Measurements from ENCODE around the gene HIF1A.

The HIF1A gene

DNA sequence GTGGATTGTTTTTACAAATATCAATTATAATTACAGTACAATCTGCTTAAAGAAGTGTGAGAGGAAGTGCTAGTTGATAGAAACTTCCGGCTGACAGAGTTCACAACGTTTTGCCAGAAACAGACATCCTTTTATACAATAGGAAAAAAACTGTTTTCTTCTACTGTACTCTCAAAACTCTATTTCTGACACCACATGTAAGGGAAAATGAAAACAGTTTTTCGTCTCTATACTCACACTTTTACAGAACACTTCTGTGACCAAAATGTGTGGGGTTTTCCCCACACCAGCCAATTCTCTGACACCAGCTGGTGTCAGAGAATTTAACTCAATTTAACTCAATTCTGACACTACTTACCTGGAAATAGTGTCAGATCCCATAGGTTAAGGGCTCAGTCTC is 24.2 kb upstream of the HIF1A start:
- no peak for DNase-seq (ENCODE audit: low read depth)

DNA sequence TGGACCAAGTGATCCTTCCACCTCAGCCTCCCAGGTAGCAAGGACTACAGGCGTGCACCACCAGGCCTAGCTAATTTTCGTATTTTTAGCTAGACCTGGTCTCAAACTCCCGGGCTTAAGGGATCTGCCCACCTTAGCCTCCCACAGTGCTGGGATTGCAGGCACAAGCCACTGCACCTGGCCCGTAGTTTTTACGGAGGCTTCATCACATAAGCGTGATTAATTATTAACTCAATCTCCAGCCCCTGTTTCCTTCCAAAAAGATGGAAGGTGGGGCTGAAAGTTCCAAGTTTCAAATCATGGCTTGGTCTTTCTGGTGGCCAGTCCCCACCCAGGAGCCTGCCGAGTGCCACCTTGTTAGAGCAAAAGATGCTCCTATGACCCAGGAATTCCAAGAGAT is 22.5 kb upstream of the HIF1A start:
- no peak for DNase-seq (ENCODE audit: low read depth)

More for the DNA sequence above, 24.2 kb upstream of the HIF1A start:
- no peak overlapping the region for H3K4me3 ChIP-seq (ENCODE audit: low read depth, low read length)

DNA sequence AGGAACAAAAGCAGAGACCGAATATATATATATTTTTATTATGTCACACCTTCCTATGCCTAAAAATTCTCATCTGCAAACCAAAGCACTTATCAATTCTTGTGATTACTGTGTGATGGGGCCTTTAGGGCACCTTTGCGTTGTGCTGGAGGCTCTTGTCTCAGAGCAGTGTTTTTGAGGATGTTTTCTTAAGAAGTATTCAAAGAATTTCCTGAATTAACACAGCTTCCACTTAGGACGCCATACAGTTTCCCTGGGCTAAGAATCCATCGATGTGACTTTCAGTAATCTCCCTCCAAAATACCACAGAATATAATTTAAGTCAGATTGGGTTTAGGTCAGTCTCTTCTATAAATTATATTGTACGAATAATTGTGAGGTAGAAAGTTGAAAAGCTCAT is 22.0 kb upstream of the HIF1A start:
- DNase-seq (ENCODE audit: low read depth): no peak
- no peak overlapping the region for H3K4me3 ChIP-seq (ENCODE audit: low read depth, low read length)

More for the DNA sequence above, 22.5 kb upstream of the HIF1A start:
- no peak overlapping the region for H3K4me3 ChIP-seq (ENCODE audit: low read depth, low read length)

DNA sequence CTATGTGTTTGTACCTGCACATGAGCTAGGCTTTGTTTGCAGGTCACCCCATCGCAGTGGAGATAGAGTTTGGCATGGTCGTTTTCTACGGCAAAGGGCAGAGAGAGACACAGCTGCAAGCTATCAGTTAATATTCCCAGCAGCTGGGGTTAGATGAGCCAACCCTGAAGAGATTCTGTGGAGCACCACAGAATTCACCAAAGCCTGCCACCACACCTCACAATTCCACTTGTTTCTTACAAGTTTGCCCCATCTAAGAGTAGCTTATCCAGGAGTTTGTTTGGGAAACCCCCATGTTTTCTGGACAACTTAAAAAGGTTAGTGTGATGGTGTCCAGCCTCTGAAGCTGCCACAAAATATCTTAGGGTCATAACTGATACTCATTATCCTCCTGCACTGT is 20.0 kb upstream of the HIF1A start:
- no peak overlapping the region for H3K4me3 ChIP-seq (ENCODE audit: low read depth, low read length)
- DNase-seq (ENCODE audit: low read depth): no peak

DNA sequence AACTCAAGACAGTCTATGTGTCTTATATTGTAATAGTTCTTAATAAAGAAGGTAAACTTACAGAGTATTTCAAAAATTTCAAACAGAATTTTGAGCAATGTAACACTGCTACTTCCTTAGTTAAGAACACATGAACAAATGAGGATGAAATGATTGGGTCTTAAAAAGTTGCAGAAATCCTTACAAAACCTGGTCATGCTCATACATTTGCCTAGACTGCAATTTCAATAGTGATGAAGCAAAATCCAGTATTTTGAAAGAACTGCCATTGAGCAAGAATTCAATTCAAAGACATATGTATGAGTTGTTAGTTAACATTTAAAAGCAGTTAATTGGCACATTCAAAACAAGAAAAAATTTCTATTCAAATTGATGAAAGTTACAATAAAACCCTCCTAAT is 17.8 kb upstream of the HIF1A start:
- no peak for DNase-seq (ENCODE audit: low read depth)
- no peak overlapping the region for H3K4me3 ChIP-seq (ENCODE audit: low read depth, low read length)

DNA sequence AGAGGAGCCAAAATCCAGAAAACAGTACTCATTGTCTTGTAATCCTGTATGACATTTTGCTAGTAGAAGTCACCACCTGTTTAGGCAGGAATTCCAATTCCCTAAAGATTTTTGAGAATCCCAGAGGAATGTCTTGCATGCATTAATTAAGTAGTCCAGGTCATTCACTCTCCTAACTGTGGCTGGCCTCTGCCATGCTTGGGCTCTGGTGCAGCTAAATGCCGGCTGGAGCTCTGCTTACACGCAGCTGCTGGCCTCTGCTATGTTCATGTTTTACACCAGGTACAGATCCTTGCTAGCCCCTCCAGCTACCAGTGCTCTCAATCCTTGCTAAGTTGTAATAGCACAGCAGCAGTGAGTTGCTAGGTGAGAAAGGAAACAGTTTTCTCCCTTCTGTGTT is 16.3 kb upstream of the HIF1A start:
- DNase-seq (ENCODE audit: low read depth): no peak
- no peak overlapping the region for H3K4me3 ChIP-seq (ENCODE audit: low read depth, low read length)

DNA sequence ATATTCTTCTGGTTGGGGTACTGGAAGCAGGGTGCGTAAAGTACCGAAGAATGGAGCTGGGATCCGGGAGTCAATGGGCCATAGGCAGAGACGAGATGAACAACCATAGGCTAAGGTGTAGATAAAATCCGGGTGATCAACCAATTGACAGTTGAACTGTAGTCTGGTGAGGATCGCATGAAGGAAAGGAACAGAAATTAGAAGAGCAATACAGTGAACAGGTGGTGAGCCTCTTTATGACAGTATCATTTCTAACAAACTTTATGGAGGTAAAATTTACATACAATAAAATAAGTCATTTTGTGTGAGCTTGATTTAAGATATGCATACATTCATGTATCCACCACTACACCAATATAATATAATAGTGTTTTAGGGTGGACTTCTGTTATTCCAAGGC is 13.9 kb upstream of the HIF1A start:
- H3K4me3 ChIP-seq (ENCODE audit: low read depth, low read length): no peak overlapping the region

DNA sequence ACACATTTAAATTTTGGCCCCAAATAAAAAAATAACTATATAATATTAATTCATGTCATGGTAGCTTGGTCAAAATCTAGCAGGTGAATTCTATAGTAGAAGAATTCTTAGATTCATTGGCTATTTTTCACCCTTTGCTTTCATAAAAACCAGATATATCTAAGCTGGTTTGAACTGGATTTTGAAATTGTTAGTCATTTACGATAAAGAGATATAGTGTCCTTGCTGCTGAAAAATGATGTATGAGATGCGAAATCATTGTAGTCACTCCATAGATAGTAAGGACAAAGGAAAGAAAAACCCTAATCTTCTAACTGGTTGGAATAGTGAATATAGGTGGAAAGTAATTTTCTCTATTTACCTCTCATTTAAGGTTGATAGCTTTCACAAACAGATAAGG is 12.2 kb upstream of the HIF1A start:
- no peak for DNase-seq (ENCODE audit: low read depth)
- no peak overlapping the region for H3K4me3 ChIP-seq (ENCODE audit: low read depth, low read length)

More for the DNA sequence above, 13.9 kb upstream of the HIF1A start:
- DNase-seq (ENCODE audit: low read depth): no peak

DNA sequence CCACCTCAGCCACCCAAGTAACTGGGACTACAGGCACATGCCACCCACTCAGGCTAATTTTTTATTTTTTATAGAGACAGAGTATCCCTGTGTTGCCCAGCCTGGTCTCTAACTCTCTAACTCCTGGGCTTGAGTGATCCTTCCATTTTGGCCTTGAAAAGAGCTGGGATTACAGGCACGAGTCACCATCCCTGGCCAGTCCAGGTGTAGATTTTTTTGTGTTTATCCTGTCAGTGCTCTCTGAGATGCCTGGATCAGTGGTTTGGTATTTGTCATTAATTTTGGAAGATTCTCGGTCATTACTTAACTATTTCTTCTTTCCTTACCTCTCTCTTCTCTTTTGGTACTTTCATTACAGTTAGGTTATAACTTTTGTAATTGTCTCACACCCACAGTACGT is 5.3 kb upstream of the HIF1A start:
- DNase-seq (ENCODE audit: low read depth): no peak
- no peak overlapping the region for H3K4me3 ChIP-seq (ENCODE audit: low read depth, low read length)

DNA sequence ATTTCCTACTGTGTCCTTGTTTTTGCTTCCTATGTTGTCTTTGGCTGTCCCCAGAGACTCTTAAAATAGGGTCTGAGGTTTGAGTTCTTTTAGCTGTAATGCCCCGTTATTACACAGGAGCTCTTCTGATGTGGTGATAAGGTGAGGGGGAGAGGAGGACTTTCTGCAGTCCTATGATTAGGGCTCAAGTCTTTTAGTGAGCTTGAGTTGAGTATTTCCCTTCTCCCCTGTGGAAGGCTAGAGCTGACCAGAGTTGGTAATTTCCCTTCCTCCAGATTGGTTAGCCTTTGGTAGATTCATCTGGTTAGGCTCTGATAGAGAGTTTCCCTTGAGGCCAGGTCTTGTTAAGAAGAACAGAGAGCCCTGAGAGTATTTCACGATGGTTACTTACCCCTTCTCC is 4.3 kb upstream of the HIF1A start:
- no peak overlapping the region for H3K4me3 ChIP-seq (ENCODE audit: low read depth, low read length)
- no peak for DNase-seq (ENCODE audit: low read depth)

DNA sequence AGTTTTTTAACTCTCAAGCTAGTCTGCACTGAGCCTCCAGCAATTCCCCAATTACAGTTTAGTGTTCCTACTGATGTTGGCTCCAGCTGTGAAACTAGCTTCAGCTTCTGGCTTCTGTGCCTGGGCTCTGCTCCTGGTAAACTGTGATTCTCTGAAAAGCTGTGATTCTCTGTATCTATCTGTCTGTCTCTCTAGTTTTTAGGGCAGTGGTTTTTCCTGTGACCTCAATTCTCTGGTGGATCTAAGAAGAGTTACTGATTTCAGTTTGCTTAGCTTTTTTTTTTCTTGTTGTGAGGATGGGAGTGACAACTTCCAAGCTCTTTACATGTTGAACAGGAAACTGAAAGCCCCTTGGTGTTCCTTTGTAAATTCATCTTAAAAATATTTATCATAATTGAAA is 3.8 kb upstream of the HIF1A start:
- no peak for DNase-seq (ENCODE audit: low read depth)
- H3K4me3 ChIP-seq (ENCODE audit: low read depth, low read length): no peak overlapping the region

DNA sequence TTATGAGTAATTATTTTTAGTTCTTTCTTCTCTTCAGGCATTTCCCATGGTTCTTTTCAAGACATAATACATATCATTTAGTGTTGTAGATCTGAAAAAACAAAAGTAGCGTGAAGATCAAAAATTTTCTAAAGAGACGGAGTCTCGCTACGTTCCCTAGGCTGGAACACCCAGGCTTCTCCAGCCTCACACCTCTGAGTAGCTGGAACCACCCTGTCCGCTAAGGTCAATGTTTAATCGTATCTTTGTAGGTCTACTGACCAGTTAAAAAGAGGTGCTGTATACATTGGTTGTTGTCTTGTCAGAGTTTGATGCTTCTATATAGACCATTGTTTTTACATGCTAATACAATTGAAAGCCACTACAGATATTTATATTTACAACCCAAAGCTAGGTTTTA is 1.3 kb upstream of the HIF1A start:
- no peak for DNase-seq (ENCODE audit: low read depth)
- no peak overlapping the region for H3K4me3 ChIP-seq (ENCODE audit: low read depth, low read length)

DNA sequence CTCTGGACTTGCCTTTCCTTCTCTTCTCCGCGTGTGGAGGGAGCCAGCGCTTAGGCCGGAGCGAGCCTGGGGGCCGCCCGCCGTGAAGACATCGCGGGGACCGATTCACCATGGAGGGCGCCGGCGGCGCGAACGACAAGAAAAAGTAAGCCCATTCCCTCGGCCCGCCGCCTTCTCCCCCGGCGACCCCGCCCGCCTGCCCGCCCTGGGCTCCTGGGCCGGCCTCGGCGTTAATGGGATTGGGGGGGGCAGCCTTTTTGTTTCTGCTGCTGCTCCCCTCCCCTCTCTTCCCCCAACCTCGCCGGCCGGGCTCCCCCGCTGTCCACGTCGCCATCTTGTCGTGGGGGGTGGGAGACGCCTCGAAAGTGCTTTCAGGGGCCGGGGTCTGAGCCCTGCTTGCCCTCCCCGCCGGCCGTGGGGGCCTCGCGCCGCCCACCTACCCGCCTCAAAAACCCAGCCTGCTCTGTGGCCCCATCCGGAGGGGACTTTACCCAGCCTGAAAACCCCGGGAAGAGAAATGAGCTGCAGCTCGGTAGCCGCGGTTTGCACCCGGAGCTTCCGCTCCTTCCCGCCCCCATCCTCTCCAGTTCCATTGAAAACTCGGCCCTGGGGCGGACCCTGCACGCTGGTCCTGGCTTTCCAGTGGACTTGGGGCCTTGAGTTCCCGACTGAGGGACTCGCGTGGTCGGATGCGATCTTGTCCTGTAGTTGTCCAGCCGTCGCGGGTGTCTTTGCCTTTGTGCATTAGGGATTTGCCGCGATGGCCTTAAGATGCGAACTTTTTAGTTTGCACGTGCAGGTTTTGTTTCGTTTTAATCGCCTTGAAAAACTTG is 598 bp downstream of the HIF1A start:
- no peak for DNase-seq (ENCODE audit: low read depth)
- H3K4me3 ChIP-seq (ENCODE audit: low read depth, low read length): peak overlapping the region; percentile 89

DNA sequence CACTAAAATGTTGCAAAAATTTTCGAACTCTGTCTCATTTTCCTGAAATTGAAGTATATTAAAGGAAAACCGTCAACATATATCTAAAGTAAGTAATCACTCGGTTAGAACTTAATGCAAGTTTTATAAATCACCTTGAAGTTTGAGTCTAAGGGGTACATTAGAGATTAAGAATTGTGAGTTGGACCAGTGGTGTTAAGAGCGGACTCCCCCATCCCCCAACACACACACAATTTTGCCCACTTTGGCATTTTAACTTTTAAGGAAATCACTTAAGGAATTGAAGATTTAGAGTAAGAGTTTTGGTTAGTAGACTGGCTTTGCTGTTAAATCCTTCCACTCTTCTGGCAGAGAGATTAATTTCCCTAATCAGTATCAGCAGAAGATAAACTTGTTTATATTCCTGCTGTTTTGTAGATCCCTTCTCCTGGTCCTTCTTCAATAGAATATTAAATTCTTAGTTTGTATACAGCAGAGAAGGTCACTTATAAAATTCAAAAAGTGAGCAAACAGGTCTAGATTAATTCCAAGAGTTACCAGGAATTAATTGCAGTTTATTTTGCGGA is 1.5 kb downstream of the HIF1A start:
- DNase-seq (ENCODE audit: low read depth): no peak
- peak overlapping the region; percentile 89 for H3K4me3 ChIP-seq (ENCODE audit: low read depth, low read length)

DNA sequence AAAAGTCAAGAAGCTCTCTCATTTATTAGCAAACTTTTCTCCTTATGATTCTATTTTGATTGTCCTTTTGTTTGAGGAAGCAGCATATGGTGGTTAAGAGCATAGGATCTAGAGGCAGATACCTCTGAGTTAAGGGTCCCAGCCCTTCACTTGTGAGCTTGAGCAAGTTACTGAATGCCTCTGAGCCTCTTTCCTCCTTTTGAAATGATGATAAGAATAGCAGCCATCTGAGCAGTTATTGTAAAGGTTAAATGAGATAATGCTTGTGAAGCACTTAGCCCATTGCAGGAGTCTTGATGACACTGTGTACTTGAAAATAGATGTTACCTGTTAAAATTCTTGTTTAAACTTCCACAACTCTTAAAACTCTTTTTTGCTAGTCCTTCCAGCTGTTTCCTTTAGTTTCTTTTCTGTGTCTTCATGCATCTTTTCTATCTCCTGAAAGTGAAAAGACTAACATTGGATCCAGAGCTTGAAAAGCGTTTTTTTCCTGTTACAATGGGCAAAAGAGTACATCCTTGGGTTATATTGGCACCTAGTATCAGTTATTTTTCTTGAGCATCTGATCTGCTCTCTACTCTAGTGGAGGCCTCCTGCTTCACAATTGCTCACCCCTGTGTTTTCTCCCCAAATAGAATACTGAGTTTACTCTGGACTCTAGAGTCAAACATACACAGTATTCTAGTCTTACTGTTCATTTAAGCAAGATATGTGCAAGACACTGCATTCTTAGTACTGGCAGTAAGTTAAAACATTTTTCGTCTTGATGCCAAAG is 3.1 kb downstream of the HIF1A start:
- peak overlapping the region; percentile 89 for H3K4me3 ChIP-seq (ENCODE audit: low read depth, low read length)
- no peak for DNase-seq (ENCODE audit: low read depth)

DNA sequence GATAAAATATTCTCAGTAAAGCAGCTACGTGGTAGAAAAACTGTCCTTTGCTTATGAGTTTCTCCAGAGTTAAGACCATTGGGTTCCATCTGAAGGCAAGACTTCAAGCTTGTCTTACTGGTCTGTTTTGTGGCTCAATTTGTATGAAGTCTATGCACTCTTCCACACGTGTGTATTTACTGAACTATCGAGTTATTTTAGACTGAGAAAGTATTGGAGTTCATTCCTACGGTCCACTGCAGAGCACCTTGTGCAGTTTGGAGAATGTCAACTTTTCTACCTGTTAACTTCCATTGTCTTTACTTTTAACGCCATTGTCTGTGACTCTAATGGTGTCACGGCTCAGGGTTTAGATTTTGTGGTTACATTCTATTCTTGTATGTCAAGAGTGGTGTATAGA is 3.7 kb downstream of the HIF1A start:
- DNase-seq (ENCODE audit: low read depth): no peak
- H3K4me3 ChIP-seq (ENCODE audit: low read depth, low read length): peak overlapping the region; percentile 89

DNA sequence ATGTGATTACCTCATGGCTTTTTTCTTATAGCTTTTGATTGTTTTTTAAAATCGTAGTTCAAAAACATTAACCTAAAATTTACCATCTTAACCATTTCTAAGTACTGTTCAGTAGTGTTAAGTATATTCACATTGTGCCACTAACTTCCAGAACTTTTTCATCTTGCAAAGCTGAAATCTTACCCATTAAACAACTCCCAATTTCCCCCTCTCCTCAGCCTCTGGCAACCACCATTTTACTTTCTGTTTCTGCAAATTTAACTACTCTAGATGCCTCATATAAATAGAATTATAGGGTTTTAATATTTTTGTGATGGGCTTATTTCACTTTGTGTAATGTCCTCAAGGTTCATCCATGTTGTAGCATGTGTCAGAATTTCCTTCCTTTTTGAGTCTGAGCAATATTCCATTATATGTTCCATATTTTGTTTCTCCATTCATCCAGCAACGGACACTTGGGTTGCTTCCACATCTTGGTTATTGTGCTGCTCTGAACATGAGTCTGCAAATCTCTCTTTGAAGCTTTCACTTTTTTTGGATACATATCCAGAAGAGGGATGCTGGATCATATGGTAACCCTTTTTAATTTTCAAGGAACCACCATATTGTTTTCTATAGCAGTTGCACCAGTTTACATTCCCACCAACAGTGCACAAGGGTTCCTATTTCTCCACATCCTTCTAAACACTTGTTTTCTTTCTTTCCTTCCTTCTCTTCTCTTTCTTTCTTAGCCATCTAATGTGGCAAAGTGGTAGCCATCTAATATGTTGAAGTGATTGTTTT is 5.0 kb downstream of the HIF1A start:
- no peak for DNase-seq (ENCODE audit: low read depth)
- H3K4me3 ChIP-seq (ENCODE audit: low read depth, low read length): peak overlapping the region; percentile 89

DNA sequence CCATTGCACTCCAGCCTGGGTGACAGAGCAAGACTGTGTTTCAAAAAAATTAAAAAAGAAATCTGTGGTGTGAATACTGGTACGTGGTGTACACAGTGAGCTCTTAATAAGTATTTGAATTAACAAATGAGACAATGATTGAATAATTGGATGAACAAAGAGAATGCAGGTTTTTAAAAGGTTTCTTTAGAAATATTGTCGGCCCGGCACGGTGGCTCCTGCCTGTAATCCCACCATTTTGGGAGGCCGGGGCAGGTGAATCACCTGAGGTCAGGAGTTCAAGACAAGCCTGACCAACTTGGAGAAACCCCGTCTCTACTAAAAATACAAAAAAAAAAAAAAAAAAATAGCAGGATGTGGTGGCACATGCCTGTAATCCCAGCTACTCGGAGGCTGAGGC is 6.6 kb downstream of the HIF1A start:
- H3K4me3 ChIP-seq (ENCODE audit: low read depth, low read length): peak overlapping the region; percentile 89
- no peak for DNase-seq (ENCODE audit: low read depth)

DNA sequence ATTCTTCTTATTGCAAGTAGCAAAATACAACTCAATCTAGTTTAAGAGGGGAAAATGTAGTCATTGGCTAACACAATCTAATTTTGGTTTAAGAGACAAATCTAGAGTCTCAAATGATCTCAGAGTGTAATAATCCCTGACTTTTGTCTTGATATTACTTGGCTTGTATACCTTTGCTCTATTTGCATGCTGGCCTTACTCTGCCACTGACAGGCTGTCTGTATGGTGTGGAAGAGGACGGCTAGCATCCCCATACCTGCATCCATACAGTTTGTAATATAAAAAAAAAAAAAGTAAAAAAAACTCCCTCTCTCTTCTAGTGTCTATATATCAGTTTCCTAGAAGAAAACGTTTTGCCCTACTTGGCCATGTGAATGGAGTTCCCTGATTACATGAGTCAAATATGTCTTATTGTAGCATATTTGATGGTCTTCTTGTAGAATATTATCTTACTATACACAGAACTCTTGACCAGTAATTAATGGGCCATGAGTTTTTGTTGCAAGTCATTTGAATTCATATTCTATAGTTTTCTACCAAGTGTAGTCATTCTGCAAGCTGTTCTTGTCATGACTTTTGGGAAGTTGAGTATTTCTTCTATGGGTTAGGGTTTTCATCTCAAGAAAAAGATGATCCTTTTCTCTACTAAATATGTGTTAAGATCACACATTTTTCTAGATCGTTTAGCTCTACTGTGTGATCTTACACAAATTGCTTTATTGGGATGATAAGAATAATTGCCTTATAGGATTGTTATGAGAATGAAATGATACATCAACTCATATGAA is 8.2 kb downstream of the HIF1A start:
- peak overlapping the region; percentile 89 for H3K4me3 ChIP-seq (ENCODE audit: low read depth, low read length)

More for the DNA sequence above, 8.2 kb downstream of the HIF1A start:
- no peak for DNase-seq (ENCODE audit: low read depth)

Measured in skeletal muscle cell (primary cell).